Hematopoietic multipotent progenitor cell (in vitro differentiated cells): Measurements from ENCODE around the gene PRKCD. TPM values are rescaled to one million over a fixed set of nuclear protein-coding genes. Genes with fewer than 3 reads are reported as not detected.

ENCODE experiments used
- DNase-seq, 3 donors: peaks; one replicate each; pipeline ENCODE4 v3.0.0-alpha.2; 2011 to 2015; ENCODE audit warnings: low read depth in 2 of 3, low spot score in 2 of 3
- total RNA-seq: library from RNA; depleted of rRNA; stranded (reverse); fragments of >200 nt; gene quantifications from one replicate; pipeline ENCODE4 v1.2.3, GENCODE V29; 2012

The PRKCD gene
- total RNA-seq, 1 donor, result 5.7 TPM

GRCh38 chr3:53229606-53230005, 68.6 kb downstream of the PRKCD start:
- DNase-seq, result no peak

- DNase-seq, result no peak
These were observed 69.1 kb downstream of the PRKCD start for GRCh38 chr3:53230041-53230621.

GRCh38 chr3:53230789-53231188, 69.8 kb downstream of the PRKCD start:
- no peak for DNase-seq

GRCh38 chr3:53231532-53232511, 70.8 kb downstream of the PRKCD start:
- DNase-seq, result no peak

- no peak for DNase-seq
These were observed 71.8 kb downstream of the PRKCD start for GRCh38 chr3:53232641-53233377.

- DNase-seq, result no peak
These were observed 73.3 kb downstream of the PRKCD start for GRCh38 chr3:53234130-53234840.

GRCh38 chr3:53234841-53235232, 73.8 kb downstream of the PRKCD start:
- DNase-seq, result no peak

- DNase-seq, result no peak
These were observed 74.5 kb downstream of the PRKCD start for GRCh38 chr3:53235545-53235944.

- peak in 2 of 3 donors; percentile 46 to 54 for DNase-seq
These were observed 75.3 kb downstream of the PRKCD start for GRCh38 chr3:53236112-53236841.

GRCh38 chr3:53238051-53238850, 77.2 kb downstream of the PRKCD start:
- no peak for DNase-seq

- no peak for DNase-seq
These were observed 77.9 kb downstream of the PRKCD start for GRCh38 chr3:53238886-53239285.

- DNase-seq, result no peak
These were observed 78.8 kb downstream of the PRKCD start for GRCh38 chr3:53239800-53240199.

GRCh38 chr3:53240989-53241972, 80.3 kb downstream of the PRKCD start:
- DNase-seq, result no peak

GRCh38 chr3:53242155-53242554, 81.1 kb downstream of the PRKCD start:
- no peak for DNase-seq
